HEK293 (cell line): ENCODE measurements around the gene SDE2.

Experiments
- CTCF ChIP-seq: fragments of 450-650 bp; formaldehyde crosslinking; IDR thresholded peaks from 2 replicates; pipeline ENCODE4 v1.5.1; 2016; ENCODE audit warnings: missing biosample characterization, missing genetic modification characterization
- EGR2 ChIP-seq: fragments of 450-650 bp; formaldehyde crosslinking; IDR thresholded peaks from 2 replicates; pipeline ENCODE4 v1.5.1; 2016; ENCODE audit warnings: low read depth, missing biosample characterization, missing genetic modification characterization
- ZBTB10 ChIP-seq: fragments of 450-650 bp; formaldehyde crosslinking; IDR thresholded peaks from 2 replicates; pipeline ENCODE4 v1.5.1; 2016; ENCODE audit warnings: missing biosample characterization, missing genetic modification characterization
- ZNF184 ChIP-seq: fragments of 450-650 bp; IDR thresholded peaks from 2 replicates; pipeline ENCODE4 v1.5.1; 2018; ENCODE audit warnings: missing biosample characterization, mild to moderate bottlenecking, missing genetic modification characterization

- no peak for TF ChIP-seq EGR2 (tag by site-specific recombination)
- no peak for TF ChIP-seq CTCF (tag by site-specific recombination)
- no peak for TF ChIP-seq ZBTB10 (tag by site-specific recombination)
- no peak for TF ChIP-seq ZNF184
These were observed 39.5 kb upstream of the SDE2 start for GRCh38 chr1:226038661-226039060.
